K562 (cell line): ENCODE data around the gene ATG4D. TPM values are rescaled to one million over a fixed set of nuclear protein-coding genes. Genes with fewer than 3 reads are reported as not detected.
A peak's percentile ranks its signal among the peaks of the same experiment; 100 is the strongest.

Experiments
- ELF1 ChIP-seq: fragments of 200-800 bp; sonication (Bioruptor generic); IDR thresholded peaks from 2 replicates; pipeline ENCODE4 v1.6.1; 2016; ENCODE audit warnings: missing genetic modification characterization, missing compliant biosample characterization
- HIVEP1 ChIP-seq: fragments of 250-450 bp; sonication (Bioruptor Pico); IDR thresholded peaks from 2 replicates; pipeline ENCODE4 v1.4.0; 2020; ENCODE audit warnings: mild to moderate bottlenecking
- HOMEZ ChIP-seq: fragments of 250-450 bp; sonication (Bioruptor Pico); IDR thresholded peaks from 2 replicates; pipeline ENCODE4 v1.4.0; 2020; ENCODE audit warnings: mild to moderate bottlenecking, moderate library complexity
- IRF9 ChIP-seq: fragments of 450-650 bp; IDR thresholded peaks from 2 replicates; pipeline ENCODE4 v1.6.1; 2016; ENCODE audit warnings: missing biosample characterization, missing genetic modification characterization
- MCM5 ChIP-seq: fragments of 450-650 bp; IDR thresholded peaks from 2 replicates; pipeline ENCODE4 v1.6.1; 2016; ENCODE audit warnings: low read depth
- NCOA6 ChIP-seq: fragments of 450-650 bp; IDR thresholded peaks from 2 replicates; pipeline ENCODE4 v1.6.1; 2017; ENCODE audit warnings: mild to moderate bottlenecking
- NR1H2 ChIP-seq: sonication (generic); formaldehyde crosslinking; IDR thresholded peaks from 2 replicates; pipeline ENCODE4 v1.4.0; 2020; ENCODE audit warnings: mild to moderate bottlenecking, missing genetic modification reagents
- PBX2 ChIP-seq, 2 experiments: IDR thresholded peaks in 1 of 2; conservative IDR thresholded peaks in 1 of 2; 2 replicates each; pipeline ENCODE4 v1.6.1; 2016; ENCODE audit warnings: low read depth in 2 of 2, mild to moderate bottlenecking in 1 of 2, missing compliant biosample characterization in 1 of 2, missing genetic modification characterization in 1 of 2, moderate library complexity in 1 of 2
- RBFOX2 ChIP-seq: fragments of 200-400 bp; formaldehyde crosslinking; IDR thresholded peaks from 2 replicates; pipeline ENCODE4 v1.6.1; 2017; ENCODE audit warnings: low read depth, mild to moderate bottlenecking, low read length, moderate library complexity
- RUNX1 ChIP-seq: sonication (generic); IDR thresholded peaks from 2 replicates; pipeline ENCODE4 v1.6.1; 2016; ENCODE audit warnings: antibody characterized with exemption, low read depth
- STAT6 ChIP-seq: sonication (generic); formaldehyde crosslinking; IDR thresholded peaks from 2 replicates; pipeline ENCODE4 v1.8.1; 2023; ENCODE audit warnings: mild to moderate bottlenecking, missing genetic modification reagents
- TAF15 ChIP-seq: fragments of 200-400 bp; formaldehyde crosslinking; IDR thresholded peaks from 2 replicates; pipeline ENCODE4 v1.6.1; 2017; ENCODE audit warnings: mild to moderate bottlenecking, low read depth, low read length, moderate library complexity
- ZC3H4 ChIP-seq: sonication (generic); formaldehyde crosslinking; IDR thresholded peaks from 2 replicates; pipeline ENCODE4 v1.9.0; 2021; ENCODE audit warnings: missing genetic modification reagents, borderline replicate concordance
- ZFP1 ChIP-seq: fragments of 450-650 bp; formaldehyde crosslinking; IDR thresholded peaks from 2 replicates; pipeline ENCODE4 v1.4.0; 2020; ENCODE audit warnings: mild to moderate bottlenecking, mixed read lengths
- ZFP30 ChIP-seq: fragments of 250-450 bp; sonication (Bioruptor Pico); IDR thresholded peaks from 2 replicates; pipeline ENCODE4 v1.8.0; 2022; ENCODE audit warnings: moderate library complexity, mild to moderate bottlenecking, inconsistent platforms, borderline replicate concordance
- ZNF699 ChIP-seq: fragments of 250-450 bp; sonication (Bioruptor Pico); IDR thresholded peaks from 2 replicates; pipeline ENCODE4 v1.8.0; 2021; ENCODE audit warnings: mild to moderate bottlenecking, moderate library complexity; ENCODE audit not compliant: insufficient replicate concordance
- polyA plus RNA-seq, 8 experiments: library from polyadenylated mRNA; depleted of rRNA in 4 of 8; stranded (reverse) in 5 of 8; unstranded in 3 of 8; fragments of >200 nt; fragmentation: Nextera tagmentation in 2 of 8; fragmentation: Illumina TruSeq in 1 of 8; extraction: Ambion mirVana in 2 of 8; extraction: Trizol in 1 of 8; gene quantifications; 2 replicates each; pipeline versions ENCODE4 v1.2.1 to v1.2.3, GENCODE V29; 2011 to 2014; ENCODE audit warnings: inconsistent platforms in 1 of 8, missing spikeins in 1 of 8
- total RNA-seq, 7 experiments: library from RNA; depleted of rRNA in 6 of 7; stranded (reverse); fragments of >200 nt in 6 of 7; fragmentation: Illumina TruSeq in 2 of 7; extraction: Trizol in 2 of 7; gene quantifications; 2 replicates each; pipeline versions ENCODE4 v1.2.1 to v1.2.3, GENCODE V29; 2011 to 2021; ENCODE audit warnings: low replicate concordance in 1 of 7
- TF ChIP-seq, protein P1 (sequence below): IDR thresholded peaks from 2 replicates; pipeline ENCODE4 v1.6.1; 2014; ENCODE audit warnings: antibody characterized with exemption

Gene ATG4D
- total and polyA plus RNA-seq, 9 of the 15 experiments (the other 6 are each of a cell fraction or from before 2014, with no cell fraction given): 0.51 to 66.1 (median 22.9) TPM

GRCh38 chr19:10565028-10565566, 21.4 kb downstream of the ATG4D start (continued):
- TF ChIP-seq HOMEZ (CRISPR knock-in tag) (no peak), NR1H2 (no peak), NCOA6 (no peak), IRF9 (no peak), ELF1 (no peak), ZFP1 (no peak), HIVEP1 (CRISPR knock-in tag) (no peak), PBX2 (CRISPR knock-in tag; IDR thresholded peaks at IDR 0.05; ENCODE audit: low read depth) (no peak), PBX2 (tag; conservative IDR thresholded peaks at IDR 0.05; ENCODE audit: low read depth) (no peak), RBFOX2 (no peak), ZFP30 (CRISPR knock-in tag) (no peak), ZC3H4 (no peak), MCM5 (no peak), STAT6 (CRISPR knock-in tag) (no peak), RUNX1 (0 out of 2 replicates have a peak, but pooled peaks have one; percentile 31), ZNF699 (CRISPR knock-in tag) (no peak), TAF15 (no peak)
- TF ChIP-seq, protein P1, sequence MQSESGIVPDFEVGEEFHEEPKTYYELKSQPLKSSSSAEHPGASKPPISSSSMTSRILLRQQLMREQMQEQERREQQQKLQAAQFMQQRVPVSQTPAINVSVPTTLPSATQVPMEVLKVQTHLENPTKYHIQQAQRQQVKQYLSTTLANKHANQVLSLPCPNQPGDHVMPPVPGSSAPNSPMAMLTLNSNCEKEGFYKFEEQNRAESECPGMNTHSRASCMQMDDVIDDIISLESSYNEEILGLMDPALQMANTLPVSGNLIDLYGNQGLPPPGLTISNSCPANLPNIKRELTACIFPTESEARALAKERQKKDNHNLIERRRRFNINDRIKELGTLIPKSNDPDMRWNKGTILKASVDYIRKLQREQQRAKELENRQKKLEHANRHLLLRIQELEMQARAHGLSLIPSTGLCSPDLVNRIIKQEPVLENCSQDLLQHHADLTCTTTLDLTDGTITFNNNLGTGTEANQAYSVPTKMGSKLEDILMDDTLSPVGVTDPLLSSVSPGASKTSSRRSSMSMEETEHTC: no peak
